ENCODE results near the gene APOD.
"Not testable (repeated sequence)": the region's sequence is repeated elsewhere in the genome, so short reads cannot be mapped to it uniquely, and the experiment has no call there.

Gene APOD

DNA sequence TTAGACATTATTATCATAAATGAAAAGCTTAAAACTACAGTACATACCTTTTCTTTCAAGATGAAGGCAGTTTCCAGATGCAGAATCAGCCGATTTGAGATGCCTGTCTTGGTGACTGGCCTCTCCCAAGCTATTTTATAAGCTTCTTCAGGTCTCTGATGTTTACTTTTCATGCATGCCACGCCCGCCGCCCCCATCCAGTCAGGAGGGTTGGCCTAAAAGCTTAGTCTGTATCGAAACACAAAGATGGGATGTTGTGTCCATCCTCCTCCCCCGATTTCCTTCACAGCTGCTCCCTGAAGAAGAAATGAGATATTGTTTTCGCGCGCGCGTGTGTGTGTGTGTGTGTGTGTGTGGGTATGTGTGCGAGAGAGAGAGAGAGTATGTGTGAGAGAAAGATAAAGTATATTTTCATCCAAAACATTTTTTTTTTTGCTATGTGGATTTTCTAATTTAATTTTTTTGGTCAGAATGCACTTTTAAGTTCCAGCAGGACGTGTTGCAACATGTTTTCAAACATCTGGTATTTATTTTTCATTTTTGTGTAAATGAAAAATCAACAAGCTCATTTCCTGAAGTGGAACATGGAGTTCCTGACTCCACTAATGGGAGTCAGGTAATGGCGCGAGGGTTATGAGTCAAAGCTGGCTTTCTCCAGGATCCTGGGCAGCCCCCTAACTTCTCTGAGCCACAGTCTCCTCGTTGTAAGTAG, at the start of gene APOD:
APOD (minus strand) TSS at position 110 of the 712 bp plus-strand sequence. CDS start 4,479 bp downstream, outside the sequence.
- no peak for DNase-seq (ENCODE audit: low spot score)

DNA sequence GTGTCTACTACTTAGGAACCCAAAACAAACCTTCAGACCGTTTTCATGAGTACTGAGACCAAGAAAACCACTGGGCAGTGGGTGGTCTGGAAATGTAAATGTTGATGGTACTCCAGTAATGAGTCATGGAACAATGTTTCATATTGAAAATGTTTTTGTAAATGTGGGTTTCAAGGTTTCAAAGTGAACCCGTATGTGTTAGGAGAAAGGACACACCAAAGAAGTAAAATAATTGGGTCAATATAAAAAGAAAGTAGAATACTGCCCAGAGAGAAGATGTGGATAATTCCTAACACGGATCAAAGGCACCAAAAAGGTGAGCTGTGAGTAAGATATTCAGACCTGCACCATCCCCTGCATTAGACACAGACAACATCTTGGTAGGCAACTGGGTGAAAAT, 49.6 kb upstream of the APOD start:
- DNase-seq (ENCODE audit: low spot score): not testable (repeated sequence)

DNA sequence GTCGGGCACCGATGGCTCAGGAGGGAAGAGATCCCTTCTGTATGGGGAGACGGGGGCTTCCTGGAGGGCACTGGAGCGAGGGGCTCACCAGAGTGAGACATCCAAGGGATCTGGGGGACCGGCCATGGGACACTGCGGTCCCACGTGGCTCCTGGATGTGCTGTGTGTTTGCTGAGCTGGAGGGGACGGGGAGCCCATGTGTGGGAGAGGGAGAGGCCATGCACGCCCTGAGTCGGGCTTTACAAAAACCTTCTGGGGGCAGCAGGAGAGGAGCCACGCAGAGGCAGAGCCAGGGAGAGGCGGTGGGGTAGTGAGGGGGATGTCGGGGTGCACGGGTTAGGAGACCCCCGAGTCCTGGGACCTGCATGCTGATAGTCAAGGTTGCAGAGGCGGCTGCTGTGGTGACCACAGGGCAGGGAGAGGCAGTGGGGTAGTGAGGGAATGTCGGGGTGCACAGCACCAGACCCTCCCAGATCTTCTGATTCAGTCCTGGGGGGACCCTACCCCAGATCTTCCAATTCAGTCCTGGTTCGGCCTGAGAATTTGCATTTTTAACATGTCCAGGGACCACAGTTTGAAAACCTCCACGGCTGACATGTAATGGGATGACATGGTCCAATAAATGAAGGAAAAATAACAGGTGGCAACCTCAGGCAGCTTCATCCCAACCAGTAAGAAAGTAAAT, 48.9 kb upstream of the APOD start:
- DNase-seq (ENCODE audit: low spot score): not testable (repeated sequence)

DNA sequence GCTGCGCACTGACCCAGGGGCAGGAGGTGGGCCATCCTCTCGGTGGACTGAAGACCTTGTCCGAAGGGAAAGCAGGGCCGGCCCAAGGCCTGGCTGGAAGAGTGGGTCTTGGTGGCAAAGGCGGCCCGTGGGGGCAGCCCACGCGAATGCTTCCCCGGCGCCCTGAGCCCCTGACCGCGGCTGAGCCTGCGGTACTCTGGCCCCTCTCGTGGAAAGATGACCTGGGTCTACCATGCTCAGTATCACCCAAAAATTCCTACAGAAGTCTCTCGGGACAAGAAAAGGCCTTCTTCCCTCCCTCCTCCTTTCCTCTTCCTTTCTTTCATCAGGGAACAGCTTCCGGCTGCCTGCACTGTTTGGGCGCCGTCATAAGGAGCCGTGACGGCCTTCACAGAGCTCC, 48.3 kb upstream of the APOD start:
- DNase-seq (ENCODE audit: low spot score): not testable (repeated sequence)

DNA sequence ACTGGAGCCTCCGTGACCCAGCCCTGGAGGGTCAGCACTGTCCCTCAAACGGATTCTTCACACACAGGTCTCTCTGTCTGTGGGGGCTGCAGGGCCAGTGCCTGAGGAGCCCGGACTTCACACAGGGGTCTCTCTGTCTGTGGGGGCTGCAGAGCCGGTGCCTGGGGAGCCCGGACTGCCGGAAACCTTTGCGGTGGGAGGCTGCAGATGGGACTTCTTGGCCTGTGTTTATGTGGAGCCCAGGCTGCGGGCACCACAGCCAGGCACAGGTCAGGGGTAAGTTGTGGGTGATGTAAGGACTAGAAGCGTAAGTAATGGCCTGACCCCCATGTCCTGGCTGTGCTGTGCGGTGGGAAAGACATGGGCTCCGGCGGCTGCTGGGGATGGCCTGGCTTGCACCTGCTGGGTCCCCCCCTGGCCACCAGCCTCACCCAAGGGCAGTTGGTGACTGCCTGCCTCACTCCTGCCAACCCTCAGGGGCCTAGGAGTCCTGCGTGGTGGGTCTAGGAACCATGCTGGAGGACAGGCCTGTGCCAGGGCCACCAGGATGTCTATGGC, 47.3 kb upstream of the APOD start:
- not testable (repeated sequence) for DNase-seq (ENCODE audit: low spot score)

DNA sequence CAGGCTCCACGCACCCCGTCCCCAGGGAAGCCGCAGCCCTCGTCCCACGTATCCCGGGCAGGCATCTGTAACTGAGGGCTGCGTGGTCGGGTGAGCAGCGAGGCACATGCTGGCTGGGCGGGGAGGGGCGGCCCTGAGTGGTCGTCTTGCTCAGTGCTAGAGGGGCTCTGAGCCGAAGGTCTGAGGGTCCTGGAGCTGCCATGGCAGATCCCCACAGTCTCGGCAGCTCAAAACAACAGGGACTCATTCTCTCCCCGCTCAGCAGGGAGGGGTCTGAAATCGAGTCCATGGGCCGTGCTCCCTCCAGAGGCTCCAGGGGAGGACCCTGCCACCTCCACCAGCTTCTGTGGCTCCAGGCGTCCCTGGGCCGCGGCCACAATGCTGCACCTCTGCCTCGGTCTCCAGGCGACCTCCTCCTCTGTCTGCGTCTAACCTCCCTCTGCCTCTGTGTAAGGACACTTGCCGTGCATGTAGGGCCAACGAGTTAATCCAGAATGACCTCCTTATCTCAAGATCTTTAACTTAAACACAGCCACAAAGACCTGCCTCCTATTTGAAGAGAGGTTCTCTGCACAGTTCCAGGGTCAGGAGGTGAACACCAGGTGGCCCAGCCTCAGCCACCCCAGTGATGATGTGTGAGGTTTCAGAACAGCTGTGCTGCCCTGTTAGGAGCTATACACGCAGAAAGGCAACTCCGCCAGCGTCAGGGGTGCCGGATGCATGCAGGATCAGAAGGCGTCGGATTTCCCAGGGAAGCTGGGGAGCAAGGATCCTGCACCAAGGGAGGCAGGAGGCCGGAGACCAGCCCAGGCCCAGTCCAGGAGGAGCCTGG, 46.6 kb upstream of the APOD start:
- DNase-seq (ENCODE audit: low spot score): not testable (repeated sequence)

DNA sequence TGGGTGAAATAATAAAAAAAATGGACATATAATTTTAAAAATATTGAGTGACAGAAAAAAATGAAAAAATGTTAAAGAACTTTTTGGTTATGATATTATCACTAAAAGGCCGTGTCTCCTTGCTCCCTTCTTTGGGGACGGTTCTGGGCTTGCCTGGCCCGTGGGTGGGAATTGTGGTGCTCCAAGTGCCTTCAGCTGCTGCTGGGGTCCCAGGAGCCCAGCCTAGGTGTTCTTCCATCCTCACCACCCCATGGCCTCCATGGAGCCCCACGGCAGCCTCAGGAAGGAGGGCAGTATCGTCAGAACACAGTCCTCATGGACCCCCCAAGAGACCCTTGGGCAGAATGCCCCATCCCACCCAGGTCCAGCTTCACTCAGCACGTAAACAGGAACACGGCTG, 45.9 kb upstream of the APOD start:
- not testable (repeated sequence) for DNase-seq (ENCODE audit: low spot score)

DNA sequence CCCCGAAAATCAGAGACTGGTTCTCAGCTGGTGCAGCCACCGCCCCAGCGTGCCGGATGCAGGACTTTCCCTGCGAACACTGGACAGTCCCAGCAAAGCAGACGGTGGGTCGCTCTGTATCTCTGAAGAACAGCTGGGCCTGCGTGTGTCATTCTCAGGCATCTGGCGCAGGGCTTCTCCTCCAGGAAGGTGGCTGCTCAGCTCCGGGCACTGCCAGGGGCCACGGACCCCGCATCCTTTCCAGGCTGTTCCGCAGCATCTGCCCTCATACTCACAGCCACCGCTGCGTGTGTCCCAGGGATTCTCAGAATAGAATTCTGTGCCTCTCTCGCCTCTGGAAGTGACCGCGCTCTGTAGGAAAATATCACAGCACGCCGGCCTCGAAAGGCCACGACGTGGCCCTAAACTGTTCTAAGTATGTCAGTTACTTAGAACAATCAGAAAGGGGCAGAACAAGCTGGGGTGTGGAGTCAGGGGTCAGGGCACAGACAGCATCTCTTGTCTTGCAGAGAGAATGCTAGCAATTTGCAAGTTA, 44.7 kb upstream of the APOD start:
- DNase-seq (ENCODE audit: low spot score): not testable (repeated sequence)

DNA sequence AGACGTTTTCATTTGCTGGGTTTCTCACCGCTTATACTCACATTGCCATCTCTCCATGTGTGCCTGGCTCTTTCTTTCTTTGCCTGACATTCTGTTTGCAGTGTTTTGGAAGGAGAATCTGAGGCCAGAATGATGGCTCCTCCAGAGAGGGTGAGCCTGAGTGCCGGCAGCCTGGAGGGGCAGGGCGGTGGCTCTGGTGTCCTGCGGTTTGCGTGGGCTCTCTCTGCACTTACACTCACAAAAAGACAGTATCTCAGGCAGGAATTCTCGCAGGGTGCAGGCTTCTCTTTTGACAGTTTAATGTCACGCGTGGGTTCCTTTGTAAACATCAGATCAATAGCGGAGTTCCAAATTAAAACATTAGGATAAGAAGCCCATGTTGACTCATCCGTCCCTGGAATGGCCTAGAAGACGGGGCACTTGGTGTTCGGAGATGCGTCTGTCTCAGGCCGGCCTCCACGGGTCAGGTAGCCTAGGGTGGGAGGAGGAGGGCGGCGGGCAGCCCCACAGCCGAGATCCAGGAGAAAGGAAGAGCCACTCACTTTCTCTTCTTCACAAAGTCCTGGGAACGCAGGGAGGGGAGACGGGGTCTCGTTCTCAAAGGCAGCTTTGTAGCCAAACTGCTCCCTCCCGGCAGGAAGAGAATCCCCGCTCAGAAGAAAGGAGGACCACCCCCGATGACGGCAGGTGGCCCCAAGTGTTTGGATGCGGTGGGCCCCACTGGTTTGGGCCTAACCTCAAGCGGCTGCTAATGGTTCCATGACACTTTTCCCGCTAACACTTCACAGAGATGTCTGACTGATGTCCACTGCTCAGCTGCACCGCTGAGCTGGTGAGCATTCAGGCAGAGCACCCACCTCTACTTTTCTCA, 44.0 kb upstream of the APOD start:
- DNase-seq (ENCODE audit: low spot score): not testable (repeated sequence)

DNA sequence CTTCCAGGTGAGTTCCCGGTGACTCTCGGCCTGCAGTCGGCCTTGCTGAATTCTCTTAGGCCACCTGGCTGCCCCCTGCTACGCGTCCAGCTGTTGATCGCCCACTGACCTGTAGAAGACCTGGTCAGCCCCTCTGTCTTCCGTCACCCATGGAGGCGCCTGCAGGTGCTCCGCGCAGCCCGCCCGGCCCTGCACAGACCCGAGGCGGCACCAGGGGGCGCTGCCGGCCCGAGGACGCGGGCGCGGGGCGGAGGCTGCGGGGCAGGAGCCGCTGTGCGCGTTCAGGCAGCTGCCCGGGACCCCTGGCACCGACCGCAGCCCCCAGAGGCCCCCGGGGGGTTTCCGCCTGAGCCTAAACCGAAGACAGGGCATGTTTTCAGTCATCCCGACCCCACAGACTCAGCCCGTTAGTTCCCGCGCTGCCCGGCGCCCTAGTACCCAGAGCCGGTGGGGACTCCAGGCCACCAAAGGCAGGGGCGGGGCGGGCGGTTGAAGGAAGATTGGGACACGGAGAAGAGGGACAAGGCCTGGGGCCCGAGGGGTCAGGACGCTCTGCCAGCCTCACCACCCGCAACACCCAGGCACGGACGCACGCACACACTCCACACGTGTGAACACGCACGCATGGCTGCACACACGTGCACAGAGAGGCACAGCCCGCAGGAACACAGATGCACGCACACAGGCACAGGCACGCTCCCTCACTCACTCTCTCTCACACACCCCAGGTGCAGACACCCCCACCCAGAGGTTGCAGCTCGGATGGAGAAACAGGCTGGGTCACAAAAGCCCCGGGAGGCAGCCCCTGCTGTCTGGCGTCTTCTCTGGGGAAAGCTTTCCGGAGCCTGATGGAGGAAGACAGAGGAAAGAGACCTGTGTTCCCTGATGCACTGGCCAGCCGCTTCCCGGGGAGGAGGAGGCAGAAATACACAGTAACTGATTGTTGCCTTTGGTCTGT, 41.1 kb upstream of the APOD start:
- not testable (repeated sequence) for DNase-seq (ENCODE audit: low spot score)

DNA sequence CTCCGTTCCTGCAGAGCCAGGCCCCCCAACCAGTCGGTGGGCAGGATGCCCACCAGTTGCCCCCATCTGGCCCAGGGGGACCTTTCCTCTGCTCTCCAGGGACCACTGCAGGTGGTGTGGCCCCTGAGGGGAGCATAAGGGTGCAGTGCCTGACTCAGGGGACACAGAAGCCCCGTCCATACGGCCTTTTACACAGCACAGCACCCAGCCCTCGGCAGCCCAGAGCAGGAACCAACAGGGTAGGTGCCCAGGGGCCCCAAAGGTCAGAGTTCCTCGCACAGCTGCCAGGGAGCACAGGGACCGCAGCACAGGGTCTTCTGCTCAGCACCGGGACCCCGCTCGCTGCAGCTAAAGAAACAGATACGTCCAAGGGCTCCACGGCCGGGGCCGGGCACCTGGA, 40.4 kb upstream of the APOD start:
- not testable (repeated sequence) for DNase-seq (ENCODE audit: low spot score)

DNA sequence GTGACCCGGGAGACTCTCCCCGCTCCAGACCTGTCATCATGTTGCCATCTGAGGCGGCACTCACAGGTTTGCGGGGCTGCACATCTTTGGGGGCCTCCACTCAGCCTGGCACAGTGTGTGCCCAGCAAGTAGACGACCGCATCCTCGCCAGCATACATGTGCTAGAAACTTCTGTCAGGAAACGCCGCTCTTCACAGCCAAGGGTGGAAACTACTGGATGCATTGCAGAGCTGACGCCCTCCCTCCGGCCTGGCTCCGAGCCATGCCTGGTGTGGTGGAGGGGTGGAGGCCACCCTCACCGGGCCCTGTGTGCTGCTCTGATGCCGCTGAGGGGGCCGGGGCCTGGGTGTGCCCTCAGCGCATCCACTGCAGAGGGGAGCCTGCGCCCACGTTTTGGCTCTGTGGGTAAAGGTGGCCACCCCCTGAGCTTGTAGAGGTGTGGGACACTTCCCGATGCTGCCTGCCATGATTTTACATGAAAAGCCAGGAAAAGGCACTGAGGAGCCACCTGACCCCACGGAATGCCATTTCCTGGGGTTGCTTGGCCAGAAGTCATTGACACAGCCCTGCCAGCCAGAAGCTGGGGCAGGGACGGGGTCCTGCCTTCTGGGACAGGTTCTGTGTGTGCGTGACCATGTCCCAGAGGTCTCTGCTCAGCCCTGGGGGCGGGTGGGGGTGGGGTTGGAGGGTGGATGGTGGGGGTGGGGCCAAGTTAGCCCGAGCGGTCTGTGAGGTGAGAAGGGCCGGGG, 39.7 kb upstream of the APOD start:
- not testable (repeated sequence) for DNase-seq (ENCODE audit: low spot score)

DNA sequence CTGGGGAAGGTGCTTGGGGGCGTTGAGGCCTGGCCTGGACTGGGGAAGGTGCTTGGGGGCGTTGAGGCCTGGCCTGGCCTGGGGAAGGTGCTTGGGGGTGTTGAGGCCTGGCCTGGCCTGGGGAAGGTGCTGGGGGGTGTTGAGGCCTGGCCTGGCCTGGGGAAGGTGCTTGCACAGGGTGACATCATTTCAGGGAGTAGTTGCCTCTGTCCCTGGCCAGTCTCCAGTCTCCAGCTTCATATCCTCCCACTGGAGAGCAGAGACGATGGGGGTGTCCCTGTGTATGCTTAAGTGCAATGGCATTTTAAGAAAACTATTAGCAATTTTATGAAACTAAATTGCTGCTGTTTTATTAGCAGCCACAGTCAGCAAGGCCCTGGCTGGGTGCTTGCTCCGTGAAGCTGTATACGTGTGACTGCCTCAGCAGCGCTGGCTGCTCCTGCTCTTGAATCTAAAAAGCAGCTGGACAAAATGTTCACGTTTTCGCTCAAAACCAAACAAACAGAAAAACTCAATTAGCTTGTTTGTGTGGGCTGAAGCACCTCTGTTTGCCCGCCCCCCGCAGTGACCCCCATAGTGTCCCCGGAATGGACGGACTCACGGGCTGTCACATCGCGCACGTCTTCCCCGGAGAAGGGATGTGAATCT, 38.9 kb upstream of the APOD start:
- DNase-seq (ENCODE audit: low spot score): not testable (repeated sequence)

DNA sequence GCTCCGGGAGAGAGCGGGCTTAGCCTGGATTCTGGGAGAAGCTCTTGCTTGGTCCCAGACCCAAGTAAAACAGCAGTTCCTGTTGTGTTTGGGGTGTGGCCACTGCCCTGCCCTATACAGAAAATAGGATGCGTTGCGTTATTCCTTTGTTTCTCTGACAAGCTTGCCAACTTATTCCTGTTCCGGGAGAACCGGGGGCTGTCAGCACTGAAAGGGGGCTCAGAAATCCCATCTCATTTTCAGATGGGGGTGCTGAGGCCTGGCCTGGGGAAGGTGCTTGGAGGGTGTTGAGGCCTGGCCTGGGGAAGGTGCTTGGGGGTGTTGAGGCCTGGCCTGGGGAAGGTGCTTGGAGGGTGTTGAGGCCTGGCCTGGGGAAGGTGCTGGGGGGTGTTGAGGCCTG, 38.3 kb upstream of the APOD start:
- not testable (repeated sequence) for DNase-seq (ENCODE audit: low spot score)

DNA sequence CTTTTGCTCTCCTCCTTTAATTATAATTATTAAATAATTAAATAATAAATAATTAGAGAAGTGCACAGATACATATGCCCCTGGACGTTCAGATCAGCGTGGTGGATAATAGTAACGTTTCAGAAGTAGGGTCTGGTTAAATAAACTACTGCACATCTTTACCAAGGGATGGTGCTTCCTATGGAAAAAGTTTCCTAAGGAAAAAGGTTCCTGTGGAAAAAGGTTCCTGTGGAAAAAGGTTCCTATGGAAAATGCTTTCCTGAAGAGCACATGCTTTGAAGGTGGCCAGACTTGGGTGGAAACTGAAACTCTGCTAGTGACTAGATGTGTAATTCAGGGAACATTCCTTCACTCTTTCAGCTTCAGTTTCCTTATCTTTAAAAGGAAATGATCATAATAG, 37.4 kb upstream of the APOD start:
- not testable (repeated sequence) for DNase-seq (ENCODE audit: low spot score)

DNA sequence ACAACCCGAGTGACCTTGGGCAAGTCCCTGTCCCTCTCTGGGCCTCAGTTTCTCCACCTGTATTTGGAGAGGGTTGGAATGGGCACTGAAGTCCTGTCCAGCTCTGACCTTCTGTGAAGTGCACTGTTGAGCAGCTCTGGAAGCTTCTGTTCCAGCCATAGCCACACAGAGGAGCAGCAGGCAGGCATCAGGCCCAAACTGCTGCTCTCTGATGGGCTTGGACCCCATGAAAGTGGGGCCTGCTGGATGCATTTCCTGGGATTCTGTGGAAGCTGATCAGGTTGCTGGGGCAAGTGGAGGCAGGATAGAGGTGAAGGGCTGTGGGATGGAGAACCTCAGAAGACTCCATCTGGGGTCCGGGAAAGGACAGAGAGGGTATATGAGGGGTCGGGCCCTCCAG, 36.7 kb upstream of the APOD start:
- not testable (repeated sequence) for DNase-seq (ENCODE audit: low spot score)

DNA sequence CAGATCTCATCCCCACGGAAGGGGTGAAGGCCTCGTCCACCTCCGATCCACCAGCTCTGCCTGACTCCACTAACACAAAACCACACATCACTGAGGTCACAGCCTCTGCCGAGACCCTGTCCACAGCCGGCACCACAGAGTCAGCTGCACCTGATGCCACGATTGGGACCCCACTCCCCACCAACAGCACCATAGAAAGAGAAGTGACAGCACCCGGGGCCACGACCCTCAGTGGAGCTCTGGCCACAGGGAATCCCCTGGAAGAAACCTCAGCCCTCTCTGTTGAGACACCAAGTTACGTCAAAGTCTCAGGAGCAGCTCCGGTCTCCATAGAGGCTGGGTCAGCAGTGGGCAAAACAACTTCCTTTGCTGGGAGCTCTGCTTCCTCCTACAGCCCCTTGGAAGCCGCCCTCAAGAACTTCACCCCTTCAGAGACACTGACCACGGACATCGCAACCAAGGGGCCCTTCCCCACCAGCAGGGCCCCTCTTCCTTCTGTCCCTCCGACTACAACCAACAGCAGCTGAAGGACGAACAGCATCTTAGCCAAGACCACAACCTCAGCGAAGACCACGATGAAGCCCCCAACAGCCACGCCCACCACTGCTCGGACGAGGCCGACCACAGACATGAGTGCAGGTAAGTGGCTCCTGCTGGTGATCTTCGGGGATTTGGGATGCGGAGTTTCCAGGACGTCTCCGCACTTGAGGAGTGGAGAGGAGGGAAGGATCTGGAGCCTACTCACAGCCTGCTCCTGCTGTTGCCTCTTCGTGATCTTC, 36.0 kb upstream of the APOD start:
- DNase-seq (ENCODE audit: low spot score): not testable (repeated sequence)

Data from left forelimb (tissue), 1 donor.